ENCODE data around the gene HEBP1. TPM values are rescaled to one million over a fixed set of nuclear protein-coding genes. Genes with fewer than 3 reads are reported as not detected.
A peak's percentile ranks its signal among the peaks of the same experiment; 100 is the strongest.

Gene HEBP1
- total RNA-seq, 2 experiments from 2014 or later, result 11.9 to 12.5 TPM

GRCh38 chr12:13000616-13000924, 505 bp upstream of the HEBP1 start:
- Histone ChIP-seq H3K4me3 (ENCODE audit: low read length) (peak overlapping the region; percentile 95), H3K4me1 (ENCODE audit: insufficient read depth, low read length) (peaks cover 29% of the 10 kb centered on the region), H3K9me3 (ENCODE audit: control insufficient read depth in 1 of 2, insufficient read depth in 1 of 2, low read length in 2 of 2) (no peaks in the 10 kb centered on the region), H3K36me3 (ENCODE audit: insufficient read depth, low read length) (no peaks in the 10 kb centered on the region), H3K27ac (ENCODE audit: low read depth in 1 of 2, low read length in 2 of 2) (peak overlapping the region; percentile 32 to 45), H3K27me3 (ENCODE audit: control insufficient read depth in 1 of 2, insufficient read depth in 2 of 2, low read length in 2 of 2) (peaks cover 0 to 3% of the 10 kb centered on the region in 2 experiments)
- peak overlapping the region; percentile 89 for H3K27ac Mint-ChIP-seq
- intact Hi-C loops (cut with DNase I, micrococcal nuclease), result loop anchor here (2.0 to 10.0 kb wide), 5 partner anchors 100 to 1826 kb away; partner anchors contain the start of genes APOLD1 (in 1 of the 2), BORCS5 (in 1 of the 2) and SMIM10L1 (in 1 of the 2)
- ChIA-PET POLR2A (interaction anchor here (0.7 to 1.4 kb wide), 4 partner anchors 44 to 275 kb away, joined by 3 to 12 read pairs (median 3); partner anchors contain the start of gene FAM234B), CTCF (interaction anchor here (0.6 kb wide), 1 partner anchor 323 kb away, joined by 3 read pairs; no protein-coding TSS in a partner anchor)
- peak; percentile 39 for ATAC-seq (ENCODE audit: poor library complexity)
- H3K27me3 Mint-ChIP-seq, result no peaks in the 10 kb centered on the region
- H3K9me3 Mint-ChIP-seq, result no peaks in the 10 kb centered on the region
- H3K4me3 Mint-ChIP-seq, result peak overlapping the region; percentile 93
- DNase-seq, result no peak
- H3K36me3 Mint-ChIP-seq (ENCODE audit: low read depth), result peaks cover 14% of the 10 kb centered on the region
- H3K4me1 Mint-ChIP-seq (ENCODE audit: low read depth), result peaks cover 42% of the 10 kb centered on the region
- no peak for TF ChIP-seq CTCF (IDR thresholded peaks at IDR 0.05)

- DNase-seq, result peak in 1 of 14 experiments; percentile 9
- peak overlapping the region; percentile 93 for H3K4me3 Mint-ChIP-seq
- H3K27me3 Mint-ChIP-seq, result no peaks in the 10 kb centered on the region
These were observed 650 bp downstream of the HEBP1 start for GRCh38 chr12:12999271-12999958.

GRCh38 chr12:12998248-12998647, 1.8 kb downstream of the HEBP1 start:
- no peak for ATAC-seq (ENCODE audit: poor library complexity)
- POLR2A ChIA-PET, result interaction anchor here (0.5 kb wide), 1 partner anchor 272 kb away, joined by 3 read pairs; no protein-coding TSS in a partner anchor

More at GRCh38 chr12:12999271-12999958, 650 bp downstream of the HEBP1 start:
- ATAC-seq (ENCODE audit: poor library complexity), result peak; percentile 1
- no peaks in the 10 kb centered on the region for H3K9me3 ChIP-seq (ENCODE audit: control insufficient read depth in 1 of 2, insufficient read depth in 1 of 2, low read length in 2 of 2)
- H3K9me3 Mint-ChIP-seq, result no peaks in the 10 kb centered on the region
- peaks cover 14% of the 10 kb centered on the region for H3K36me3 Mint-ChIP-seq (ENCODE audit: low read depth)
- POLR2A ChIA-PET, result interaction anchor here (1.0 kb wide), 1 partner anchor 44 kb away, joined by 3 read pairs; the partner anchor contains the start of gene FAM234B
- peaks cover 0 to 3% of the 10 kb centered on the region in 2 experiments for H3K27me3 ChIP-seq (ENCODE audit: control insufficient read depth in 1 of 2, insufficient read depth in 2 of 2, low read length in 2 of 2)
- H3K4me1 ChIP-seq (ENCODE audit: insufficient read depth, low read length), result peaks cover 29% of the 10 kb centered on the region
- no peak overlapping the region for H3K27ac ChIP-seq (ENCODE audit: low read depth in 1 of 2, low read length in 2 of 2)
- no peak for TF ChIP-seq CTCF (IDR thresholded peaks at IDR 0.05)
- H3K4me3 ChIP-seq (ENCODE audit: low read length), result peak overlapping the region; percentile 83
- CTCF ChIA-PET, result interaction anchor here (0.8 kb wide), 1 partner anchor 99 kb away, joined by 3 read pairs; no protein-coding TSS in a partner anchor
- H3K36me3 ChIP-seq (ENCODE audit: insufficient read depth, low read length), result no peaks in the 10 kb centered on the region
- H3K4me1 Mint-ChIP-seq (ENCODE audit: low read depth), result peaks cover 42% of the 10 kb centered on the region
- H3K27ac Mint-ChIP-seq, result peak overlapping the region; percentile 89
- intact Hi-C loops (cut with DNase I, micrococcal nuclease), result loop anchor here in 1 of 2 experiments (5.0 kb wide), 2 partner anchors 212 to 213 kb away; partner anchors contain the start of gene APOLD1

More at GRCh38 chr12:12998248-12998647, 1.8 kb downstream of the HEBP1 start:
- Mint-ChIP-seq H3K4me1 (ENCODE audit: low read depth) (peaks cover 51% of the 10 kb centered on the region), H3K36me3 (ENCODE audit: low read depth) (peaks cover 14% of the 10 kb centered on the region), H3K27ac (no peak overlapping the region), H3K27me3 (no peaks in the 10 kb centered on the region), H3K4me3 (no peak overlapping the region), H3K9me3 (no peaks in the 10 kb centered on the region)
- H3K36me3 ChIP-seq (ENCODE audit: insufficient read depth, low read length), result no peaks in the 10 kb centered on the region
- no peak for TF ChIP-seq CTCF (IDR thresholded peaks at IDR 0.05)
- CTCF ChIA-PET, result interaction anchor here (0.8 kb wide), 1 partner anchor 100 kb away, joined by 3 read pairs; no protein-coding TSS in a partner anchor
- H3K27me3 ChIP-seq (ENCODE audit: control insufficient read depth in 1 of 2, insufficient read depth in 2 of 2, low read length in 2 of 2), result no peaks in the 10 kb centered on the region
- peaks cover 29% of the 10 kb centered on the region for H3K4me1 ChIP-seq (ENCODE audit: insufficient read depth, low read length)
- no peak for DNase-seq
- H3K4me3 ChIP-seq (ENCODE audit: low read length), result no peak overlapping the region
- H3K9me3 ChIP-seq (ENCODE audit: control insufficient read depth in 1 of 2, insufficient read depth in 1 of 2, low read length in 2 of 2), result no peaks in the 10 kb centered on the region
- H3K27ac ChIP-seq (ENCODE audit: low read depth in 1 of 2, low read length in 2 of 2), result no peak overlapping the region
- intact Hi-C loops (cut with DNase I, micrococcal nuclease), result loop anchor here in 1 of 2 experiments (5.0 kb wide), 2 partner anchors 211 to 214 kb away; partner anchors contain the start of gene APOLD1

Measured in CD4-positive, alpha-beta T cell (primary cell).